Colonic mucosa (tissue), 4 donors: ENCODE data around the gene DNTT. TPM values are rescaled to one million over a fixed set of nuclear protein-coding genes. Genes with fewer than 3 reads are reported as not detected.
A peak's percentile ranks its signal among the peaks of the same experiment; 100 is the strongest.

ENCODE experiments used
- DNase-seq: peaks from one replicate; pipeline ENCODE4 v3.0.0-alpha.2; 2020
- H3K27ac ChIP-seq: fragments of 200-600 bp; one replicate; pipeline ENCODE4 v1.8.0; 2021
- H3K27me3 ChIP-seq: fragments of 200-600 bp; one replicate; pipeline ENCODE4 v1.8.0; 2021
- H3K36me3 ChIP-seq: fragments of 200-600 bp; one replicate; pipeline ENCODE4 v1.8.0; 2021
- H3K4me1 ChIP-seq: fragments of 200-600 bp; one replicate; pipeline ENCODE4 v1.8.0; 2021; ENCODE audit warnings: mild to moderate bottlenecking
- H3K4me3 ChIP-seq: fragments of 200-600 bp; one replicate; pipeline ENCODE4 v1.8.0; 2021
- H3K9ac ChIP-seq, 2 donors: one replicate each; pipeline ENCODE4 v1.7.0; 2013; ENCODE audit warnings: control low read depth in 2 of 2, low read depth in 2 of 2, low read length in 2 of 2
- H3K9me3 ChIP-seq: fragments of 200-600 bp; one replicate; pipeline ENCODE4 v1.8.0; 2021
- intact Hi-C: fragments of 100-400 bp; cut with DNase I; formaldehyde crosslinking; loops from one replicate; pipeline ENCODE4 v1.14.1; 2022
- total RNA-seq, 2 donors: library from RNA; stranded (reverse); fragmentation: NEBNext Ultra II Directional in 1 of 2; extraction: Animal tissue kit (Norgen Biotek cat#: 25700) in 1 of 2; gene quantifications; one replicate each; pipeline ENCODE4 v1.2.1, GENCODE V29; 2021
- TF ChIP-seq, protein P1 (sequence below): fragments of 200-600 bp; IDR thresholded peaks from one replicate; pipeline ENCODE4 v1.8.0; 2022; ENCODE audit warnings: antibody characterized with exemption, mild to moderate bottlenecking
- donor health status: healthy.
- donor health status: DM: no; HTN: no; CAD: no.
- donor health status: DM: no; HTN: no; CAD: no.

Gene DNTT
- total RNA-seq, 2 donors from 2014 or later = not detected

DNA sequence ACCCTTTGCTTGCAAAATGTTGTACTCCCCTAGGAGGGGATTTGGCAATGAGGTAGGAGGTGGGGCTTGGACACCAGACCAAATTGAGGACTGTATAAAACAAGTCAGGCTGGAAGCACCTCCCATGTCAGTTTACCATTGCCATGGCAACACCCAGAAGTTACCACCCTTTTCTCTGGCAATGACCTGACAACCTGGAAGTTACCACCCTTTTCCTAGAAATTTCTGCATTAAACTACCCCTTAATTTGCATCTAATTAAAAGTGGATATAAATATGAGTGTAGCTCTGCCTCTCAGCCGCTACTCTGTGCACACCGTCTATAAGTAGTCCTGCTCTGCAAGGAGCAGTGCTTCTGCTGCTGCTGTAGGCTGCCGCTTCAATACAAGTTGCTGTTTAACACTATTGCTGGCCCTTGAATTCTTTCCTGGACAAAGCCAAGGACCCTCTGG lies 25.0 kb upstream of the DNTT start:
- Histone ChIP-seq H3K9ac (no peak overlapping the region), H3K9me3 (no peaks in the 10 kb centered on the region), H3K27ac (no peak overlapping the region), H3K4me3 (no peak overlapping the region), H3K4me1 (no peaks in the 10 kb centered on the region), H3K36me3 (no peaks in the 10 kb centered on the region), H3K27me3 (no peaks in the 10 kb centered on the region)
- TF ChIP-seq, protein P1, sequence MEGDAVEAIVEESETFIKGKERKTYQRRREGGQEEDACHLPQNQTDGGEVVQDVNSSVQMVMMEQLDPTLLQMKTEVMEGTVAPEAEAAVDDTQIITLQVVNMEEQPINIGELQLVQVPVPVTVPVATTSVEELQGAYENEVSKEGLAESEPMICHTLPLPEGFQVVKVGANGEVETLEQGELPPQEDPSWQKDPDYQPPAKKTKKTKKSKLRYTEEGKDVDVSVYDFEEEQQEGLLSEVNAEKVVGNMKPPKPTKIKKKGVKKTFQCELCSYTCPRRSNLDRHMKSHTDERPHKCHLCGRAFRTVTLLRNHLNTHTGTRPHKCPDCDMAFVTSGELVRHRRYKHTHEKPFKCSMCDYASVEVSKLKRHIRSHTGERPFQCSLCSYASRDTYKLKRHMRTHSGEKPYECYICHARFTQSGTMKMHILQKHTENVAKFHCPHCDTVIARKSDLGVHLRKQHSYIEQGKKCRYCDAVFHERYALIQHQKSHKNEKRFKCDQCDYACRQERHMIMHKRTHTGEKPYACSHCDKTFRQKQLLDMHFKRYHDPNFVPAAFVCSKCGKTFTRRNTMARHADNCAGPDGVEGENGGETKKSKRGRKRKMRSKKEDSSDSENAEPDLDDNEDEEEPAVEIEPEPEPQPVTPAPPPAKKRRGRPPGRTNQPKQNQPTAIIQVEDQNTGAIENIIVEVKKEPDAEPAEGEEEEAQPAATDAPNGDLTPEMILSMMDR = no peak
- intact Hi-C loops = no loop called here
- DNase-seq = peak; percentile 33

DNA sequence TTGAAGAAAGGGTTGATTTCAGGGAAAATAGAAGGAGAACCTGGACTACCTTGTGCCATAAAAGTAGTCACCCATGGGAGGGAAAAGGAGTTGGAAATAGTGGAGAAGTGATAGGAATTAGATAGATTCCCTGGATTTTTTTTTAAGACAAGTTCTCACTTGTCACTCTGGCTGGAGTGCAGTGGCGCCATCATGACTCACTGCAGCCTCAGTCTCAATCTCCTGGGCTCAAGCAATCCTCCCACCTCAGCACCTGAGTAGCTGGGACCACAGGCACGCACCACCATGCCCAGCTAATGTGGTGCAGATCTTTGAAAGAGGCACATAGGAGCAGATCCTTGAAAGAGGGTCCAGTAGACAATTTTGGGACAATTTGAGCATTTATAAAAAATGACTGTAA lies 23.4 kb upstream of the DNTT start:
- H3K9me3 ChIP-seq = no peaks in the 10 kb centered on the region
- no peaks in the 10 kb centered on the region for H3K27me3 ChIP-seq
- no peak overlapping the region for H3K9ac ChIP-seq
- no peak overlapping the region for H3K27ac ChIP-seq
- intact Hi-C loops = no loop called here
- DNase-seq = no peak
- H3K4me1 ChIP-seq = peaks cover 8% of the 10 kb centered on the region
- TF ChIP-seq, protein P1 = no peak
- no peaks in the 10 kb centered on the region for H3K36me3 ChIP-seq
- H3K4me3 ChIP-seq = no peak overlapping the region

DNA sequence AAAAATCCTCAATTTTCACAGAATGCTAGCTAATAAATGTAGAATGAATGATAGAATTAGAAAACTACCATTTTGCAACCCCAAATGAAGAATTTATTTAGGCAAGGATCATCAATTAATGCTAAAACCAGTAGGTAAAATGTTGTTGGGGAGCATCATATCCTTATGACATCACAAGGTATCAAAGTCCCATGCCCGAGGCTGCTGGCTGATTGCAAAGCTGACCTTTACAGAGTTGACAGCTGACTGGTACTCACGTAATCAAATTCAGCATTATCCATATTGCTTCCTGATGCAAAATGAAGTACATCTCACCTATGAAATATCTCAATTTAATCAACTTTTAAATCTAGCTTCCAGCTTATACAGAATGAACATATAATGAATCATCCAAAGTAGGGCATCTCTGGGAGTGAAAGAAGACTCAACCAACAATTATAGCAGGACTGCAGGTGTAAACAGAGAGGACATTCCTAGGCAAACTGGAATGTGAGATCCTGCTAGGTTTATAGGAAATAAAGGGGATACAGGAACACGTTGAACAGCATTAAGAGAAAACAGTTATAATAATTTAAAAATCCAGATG lies 22.7 kb upstream of the DNTT start:
- peaks cover 10% of the 10 kb centered on the region for H3K4me1 ChIP-seq
- TF ChIP-seq, protein P1 = no peak
- intact Hi-C loops = no loop called here
- H3K4me3 ChIP-seq = no peak overlapping the region
- no peak for DNase-seq
- H3K9me3 ChIP-seq = no peaks in the 10 kb centered on the region
- H3K9ac ChIP-seq = no peak overlapping the region
- H3K27me3 ChIP-seq = no peaks in the 10 kb centered on the region
- H3K27ac ChIP-seq = no peak overlapping the region
- H3K36me3 ChIP-seq = no peaks in the 10 kb centered on the region

DNA sequence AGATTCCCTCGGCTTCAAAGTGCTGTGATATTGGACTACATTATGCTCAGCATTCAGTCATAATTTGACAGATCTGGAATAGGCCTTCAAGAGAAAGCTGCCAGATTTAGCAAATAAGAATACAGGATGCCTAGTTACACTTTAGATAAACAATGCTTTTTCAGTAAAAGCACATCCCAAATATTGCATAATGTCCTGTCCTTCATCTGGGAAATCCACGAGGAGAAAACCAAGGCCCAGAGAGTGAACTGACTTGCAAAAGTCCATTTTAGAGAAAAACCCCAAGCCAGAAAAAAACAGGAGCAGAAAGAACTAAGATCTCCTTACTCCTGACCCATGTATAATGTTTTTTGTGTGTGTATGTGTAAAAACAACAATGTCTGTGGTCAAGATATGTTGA lies 20.9 kb upstream of the DNTT start:
- no peak for DNase-seq
- TF ChIP-seq, protein P1 = no peak
- intact Hi-C loops = no loop called here
- no peak overlapping the region for H3K9ac ChIP-seq
- H3K4me3 ChIP-seq = no peak overlapping the region
- no peak overlapping the region for H3K27ac ChIP-seq
- H3K27me3 ChIP-seq = no peaks in the 10 kb centered on the region
- no peaks in the 10 kb centered on the region for H3K9me3 ChIP-seq
- no peaks in the 10 kb centered on the region for H3K36me3 ChIP-seq
- H3K4me1 ChIP-seq = peaks cover 15% of the 10 kb centered on the region

DNA sequence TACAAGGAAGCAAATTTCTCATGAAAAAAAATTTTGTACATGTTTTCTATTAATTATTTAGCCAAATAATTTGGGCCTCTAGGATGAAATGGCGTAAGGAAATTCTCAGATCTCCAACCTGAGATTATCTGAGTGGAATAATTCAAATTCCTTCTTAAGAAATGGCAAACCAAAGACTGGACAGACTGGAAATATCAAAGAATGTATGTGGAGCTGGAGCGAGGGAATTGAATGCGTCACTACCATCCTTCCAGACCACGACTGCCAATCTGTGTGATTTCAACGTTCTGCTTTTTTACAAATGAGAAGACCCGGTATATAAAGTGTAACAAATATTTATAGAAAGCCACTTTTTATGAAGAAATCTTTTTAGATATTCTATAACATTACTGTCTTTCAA lies 20.5 kb upstream of the DNTT start:
- H3K4me3 ChIP-seq = no peak overlapping the region
- intact Hi-C loops = no loop called here
- H3K36me3 ChIP-seq = no peaks in the 10 kb centered on the region
- no peak overlapping the region for H3K9ac ChIP-seq
- H3K9me3 ChIP-seq = no peaks in the 10 kb centered on the region
- no peak for DNase-seq
- H3K27ac ChIP-seq = no peak overlapping the region
- H3K27me3 ChIP-seq = no peaks in the 10 kb centered on the region
- peaks cover 15% of the 10 kb centered on the region for H3K4me1 ChIP-seq
- TF ChIP-seq, protein P1 = no peak
